K562 (cell line): ENCODE data around the gene GALM. TPM values are rescaled to one million over a fixed set of nuclear protein-coding genes. Genes with fewer than 3 reads are reported as not detected.

Experiments used
- ATAC-seq: fragments of 200-7000 bp; cut with Tn5 transposase; 3 replicates; pipeline ENCODE4 v1.9.1; 2020; ENCODE audit warnings: moderate library complexity
- BruUV-seq: library from RNA; stranded (reverse); fragments of 400-500 nt; replicated peaks from 2 replicates; lab custom pipeline; 2021; lab: Mats Ljungman, UMichigan
- CTCF ChIA-PET: fragments of 300-600 bp; formaldehyde crosslinking; extraction: SDS; loops from one replicate; lab custom pipeline; 2021; ENCODE audit warnings: low intra/inter-chr PET ratio; lab: Yijun Ruan, JAX
- POLR2A ChIA-PET: fragments of 300-600, 350-650 bp; sonication (Branson Sonifier 250); formaldehyde crosslinking; extraction: SDS; loops from one replicate; lab custom pipeline; 2021; ENCODE audit warnings: antibody characterized with exemption, inconsistent platforms; lab: Yijun Ruan, JAX
- DNase-seq, 4 experiments: peaks; one replicate each; pipeline versions ENCODE4 v3.0.0 to v3.0.0-alpha.2; 2011 to 2018; ENCODE audit warnings: low spot score in 3 of 4, mixed read lengths in 3 of 4; ENCODE audit errors: extremely low read depth in 1 of 4
- FAIRE-seq: peaks from 2 replicates; lab custom pipeline; 2011; peaks lifted over from hg19 to GRCh38; lab: Jason Lieb, UNC
- H2AFZ ChIP-seq: 2 replicates; pipeline ENCODE4 v1.6.0; 2011; ENCODE audit warnings: low read depth, low read length, control low read depth, inconsistent platforms
- H3K27ac ChIP-seq: fragments of 200-600 bp; 3 replicates; pipeline ENCODE4 v1.8.0; 2011; ENCODE audit warnings: low read depth, mild to moderate bottlenecking, control low read depth, inconsistent platforms, low read length, moderate library complexity, mixed read lengths; ENCODE audit errors: extremely low read depth
- H3K27me3 ChIP-seq, 2 experiments: fragments of 300-600 bp in 1 of 2; 2 replicates in 1 of 2; 3 replicates in 1 of 2; pipeline versions ENCODE4 v1.6.0 to v1.8.0; 2011; ENCODE audit warnings: inconsistent platforms in 2 of 2, low read length in 2 of 2, mild to moderate bottlenecking in 1 of 2, mixed read lengths in 1 of 2, moderate library complexity in 1 of 2; ENCODE audit not compliant: control insufficient read depth in 2 of 2, insufficient read depth in 2 of 2
- H3K36me3 ChIP-seq: fragments of 300-600 bp; 3 replicates; pipeline ENCODE4 v1.8.0; 2011; ENCODE audit warnings: mild to moderate bottlenecking, low read length, inconsistent platforms; ENCODE audit not compliant: control insufficient read depth, insufficient read depth
- H3K4me1 ChIP-seq, 2 experiments: fragments of 200-600 bp in 1 of 2; replicated peaks in 1 of 2; 2 replicates in 1 of 2; 3 replicates in 1 of 2; pipeline versions ENCODE4 v1.5.1 to v1.8.0; 2011; ENCODE audit warnings: inconsistent platforms in 2 of 2, low read length in 2 of 2, mild to moderate bottlenecking in 1 of 2, mixed read lengths in 1 of 2, moderate library complexity in 1 of 2; ENCODE audit not compliant: control insufficient read depth in 2 of 2, insufficient read depth in 2 of 2
- H3K4me2 ChIP-seq: 2 replicates; pipeline ENCODE4 v1.6.1; 2011; ENCODE audit warnings: low read length, control low read depth, inconsistent platforms, mixed read lengths; ENCODE audit not compliant: insufficient read depth
- H3K4me3 ChIP-seq: fragments of 200-600 bp; sonication (generic), shearing (Covaris generic); 2 replicates; pipeline ENCODE4 v1.5.1; 2016; ENCODE audit warnings: control low read depth, inconsistent platforms
- H3K79me2 ChIP-seq: fragments of 200-600 bp; 3 replicates; pipeline ENCODE4 v1.8.0; 2011; ENCODE audit warnings: low read length, inconsistent platforms; ENCODE audit not compliant: control insufficient read depth, insufficient read depth
- H3K9ac ChIP-seq, 2 experiments: 2 replicates each; pipeline versions ENCODE4 v1.6.0 to v1.6.1; 2011; ENCODE audit warnings: low read depth in 2 of 2, low read length in 2 of 2, control low read depth in 1 of 2, inconsistent platforms in 1 of 2, mild to moderate bottlenecking in 1 of 2, mixed read lengths in 1 of 2; ENCODE audit not compliant: insufficient read depth in 1 of 2
- H3K9me1 ChIP-seq: one replicate; pipeline ENCODE4 v1.6.0; 2011; ENCODE audit warnings: inconsistent platforms, mild to moderate bottlenecking, low read length, moderate library complexity; ENCODE audit not compliant: control insufficient read depth, insufficient read depth
- H3K9me3 ChIP-seq: replicated peaks from 2 replicates; pipeline ENCODE4 v1.5.1; 2011; ENCODE audit warnings: low read depth, low read length, inconsistent platforms; ENCODE audit not compliant: control insufficient read depth, insufficient read depth
- H4K20me1 ChIP-seq: replicated peaks from 2 replicates; pipeline ENCODE4 v1.6.1; 2011; ENCODE audit warnings: low read length, inconsistent platforms, mixed read lengths; ENCODE audit not compliant: control insufficient read depth, insufficient read depth
- ETV5 ChIP-seq: sonication (generic); formaldehyde crosslinking; IDR thresholded peaks from 2 replicates; pipeline ENCODE4 v1.4.0; 2020; ENCODE audit warnings: low read depth, mild to moderate bottlenecking, missing genetic modification reagents
- GATAD2A ChIP-seq: fragments of 450-650 bp; IDR thresholded peaks from 2 replicates; pipeline ENCODE4 v1.6.1; 2017
- HMGN3 ChIP-seq: IDR thresholded peaks from 2 replicates; pipeline ENCODE4 v1.6.1; 2011; ENCODE audit warnings: borderline replicate concordance, low read depth, mild to moderate bottlenecking, mixed read lengths, low read length; ENCODE audit not compliant: insufficient read length; ENCODE audit errors: extremely low read depth
- NR2C1 ChIP-seq, 2 experiments: fragments of 450-650 bp; IDR thresholded peaks; 2 replicates each; pipeline ENCODE4 v1.6.1; 2017; ENCODE audit warnings: mild to moderate bottlenecking in 2 of 2, antibody characterized with exemption in 1 of 2, inconsistent platforms in 1 of 2, missing compliant biosample characterization in 1 of 2, missing genetic modification characterization in 1 of 2
- POLR2A ChIP-seq: fragments of 450-650 bp; conservative IDR thresholded peaks from 2 replicates; pipeline ENCODE4 v1.6.1; 2016
- POLR2AphosphoS5 ChIP-seq: IDR thresholded peaks from 2 replicates; pipeline ENCODE4 v1.6.1; 2011; ENCODE audit warnings: mild to moderate bottlenecking, low read depth, low read length, moderate library complexity; ENCODE audit not compliant: control insufficient read depth, insufficient read depth
- RHOXF2B ChIP-seq: fragments of 250-450 bp; sonication (Bioruptor Pico); conservative IDR thresholded peaks from 2 replicates; pipeline ENCODE4 v1.5.1; 2021
- SIN3A ChIP-seq, 2 experiments: fragments of 150-350 bp in 1 of 2; IDR thresholded peaks; 2 replicates each; pipeline ENCODE4 v1.6.1; 2011 to 2016; ENCODE audit warnings: borderline replicate concordance in 2 of 2, low read depth in 2 of 2, low read length in 2 of 2, mild to moderate bottlenecking in 2 of 2, moderate library complexity in 2 of 2; ENCODE audit not compliant: control insufficient read depth in 1 of 2
- TAF15 ChIP-seq: fragments of 200-400 bp; formaldehyde crosslinking; IDR thresholded peaks from 2 replicates; pipeline ENCODE4 v1.6.1; 2017; ENCODE audit warnings: mild to moderate bottlenecking, low read depth, low read length, moderate library complexity
- USF2 ChIP-seq: sonication (generic); formaldehyde crosslinking; IDR thresholded peaks from 2 replicates; pipeline ENCODE4 v1.5.0; 2020; ENCODE audit warnings: missing genetic modification reagents
- ZKSCAN1 ChIP-seq: fragments of 150-350 bp; IDR thresholded peaks from 2 replicates; pipeline ENCODE4 v1.6.1; 2016; ENCODE audit warnings: low read depth, low read length
- ZNF140 ChIP-seq: fragments of 250-450 bp; sonication (Bioruptor Pico); IDR thresholded peaks from 2 replicates; pipeline ENCODE4 v1.8.0; 2021; ENCODE audit warnings: moderate library complexity, mild to moderate bottlenecking, inconsistent platforms
- WGBS: fragments of 100-300 bp; shearing (Covaris generic); methylation state at CpG from one replicate; pipeline ENCODE4 v1.1.6; 2016; ENCODE audit warnings: low coverage, mixed read lengths; ENCODE audit not compliant: insufficient coverage; ENCODE audit errors: missing lambda C conversion rate; 5-methylcytosine and 5-hydroxymethylcytosine counted together
- in situ Hi-C: fragments of 300-500 bp; cut with MboI; formaldehyde crosslinking; loops from 4 replicates; pipeline ENCODE4 v1.15.0; 2018; ENCODE audit warnings: inconsistent platforms, mixed read lengths
- intact Hi-C: fragments of 100-400 bp; cut with micrococcal nuclease; formaldehyde crosslinking; loops from 2 replicates; pipeline ENCODE4 v1.14.2; 2022
- polyA plus RNA-seq, 8 experiments: library from polyadenylated mRNA; depleted of rRNA in 4 of 8; stranded (reverse) in 5 of 8; unstranded in 3 of 8; fragments of >200 nt; fragmentation: Nextera tagmentation in 2 of 8; fragmentation: Illumina TruSeq in 1 of 8; extraction: Ambion mirVana in 2 of 8; extraction: Trizol in 1 of 8; gene quantifications; 2 replicates each; pipeline versions ENCODE4 v1.2.1 to v1.2.3, GENCODE V29; 2011 to 2014; ENCODE audit warnings: inconsistent platforms in 1 of 8, missing spikeins in 1 of 8
- total RNA-seq, 7 experiments: library from RNA; depleted of rRNA in 6 of 7; stranded (reverse); fragments of >200 nt in 6 of 7; fragmentation: Illumina TruSeq in 2 of 7; extraction: Trizol in 2 of 7; gene quantifications; 2 replicates each; pipeline versions ENCODE4 v1.2.1 to v1.2.3, GENCODE V29; 2011 to 2021; ENCODE audit warnings: low replicate concordance in 1 of 7
- TF ChIP-seq, protein P1 (sequence below): sonication (generic); formaldehyde crosslinking; IDR thresholded peaks from 2 replicates; pipeline ENCODE4 v1.8.1; 2023; ENCODE audit warnings: mild to moderate bottlenecking, missing genetic modification reagents
- TF ChIP-seq, protein P2 (sequence below): fragments of 450-650 bp; formaldehyde crosslinking; IDR thresholded peaks from 2 replicates; pipeline ENCODE4 v1.4.0; 2020; ENCODE audit warnings: mild to moderate bottlenecking
- TF ChIP-seq, protein P3 (sequence below): sonication (generic); formaldehyde crosslinking; IDR thresholded peaks from 2 replicates; pipeline ENCODE4 v1.8.0; 2022; ENCODE audit warnings: mild to moderate bottlenecking, missing genetic modification reagents

Gene GALM
- total and polyA plus RNA-seq, 9 of the 15 experiments (the other 6 are each of a cell fraction or from before 2014, with no cell fraction given) = 22.1 to 51.7 (median 27.9) TPM

DNA sequence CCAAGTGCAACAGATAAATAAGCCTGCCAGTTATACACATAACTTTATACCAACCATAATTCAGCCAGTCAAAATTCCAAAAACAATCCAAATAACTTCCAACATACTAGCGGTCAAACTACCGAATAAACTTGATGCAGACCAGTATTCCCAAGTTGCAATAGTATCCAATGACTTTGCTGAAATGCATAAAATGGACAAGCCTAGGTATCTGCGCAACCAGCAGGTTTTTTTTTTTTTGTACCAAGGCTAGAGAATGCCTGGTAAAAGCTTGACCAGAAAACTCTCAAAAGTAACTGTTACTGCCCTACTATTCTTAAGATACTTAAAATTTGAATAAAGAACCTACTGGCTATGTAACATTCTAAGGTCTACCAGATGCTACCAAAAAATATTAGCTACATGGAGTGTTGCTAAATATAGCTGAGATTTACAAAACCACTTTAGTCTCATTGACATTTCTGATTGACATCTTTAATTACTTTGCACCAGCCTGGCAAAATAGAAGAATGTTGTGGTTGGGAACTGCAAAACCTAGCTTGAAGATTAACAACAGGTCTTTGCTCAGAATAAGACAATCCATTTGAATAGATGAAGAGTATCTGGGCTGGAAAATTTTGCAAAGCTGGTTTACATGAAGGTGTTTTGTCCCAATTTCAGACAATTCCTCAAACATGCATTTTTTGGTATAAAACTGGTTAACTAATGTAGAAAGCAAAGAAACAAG is 77.9 kb downstream of the GALM start:
- in situ Hi-C loops = loop anchor here (10.0 to 25.0 kb wide), 2 partner anchors 419 to 757 kb away; no protein-coding TSS in a partner anchor
- H3K79me2 ChIP-seq = peaks cover 47% of the 10 kb centered on the region
- no peak for TF ChIP-seq GATAD2A
- no peak for TF ChIP-seq ZNF140 (CRISPR knock-in tag)
- peak; percentile 53; the same call in 1 of the 2 replicates for TF ChIP-seq ZKSCAN1
- no peak for TF ChIP-seq TAF15
- TF ChIP-seq USF2 = no peak
- TF ChIP-seq, protein P1, sequence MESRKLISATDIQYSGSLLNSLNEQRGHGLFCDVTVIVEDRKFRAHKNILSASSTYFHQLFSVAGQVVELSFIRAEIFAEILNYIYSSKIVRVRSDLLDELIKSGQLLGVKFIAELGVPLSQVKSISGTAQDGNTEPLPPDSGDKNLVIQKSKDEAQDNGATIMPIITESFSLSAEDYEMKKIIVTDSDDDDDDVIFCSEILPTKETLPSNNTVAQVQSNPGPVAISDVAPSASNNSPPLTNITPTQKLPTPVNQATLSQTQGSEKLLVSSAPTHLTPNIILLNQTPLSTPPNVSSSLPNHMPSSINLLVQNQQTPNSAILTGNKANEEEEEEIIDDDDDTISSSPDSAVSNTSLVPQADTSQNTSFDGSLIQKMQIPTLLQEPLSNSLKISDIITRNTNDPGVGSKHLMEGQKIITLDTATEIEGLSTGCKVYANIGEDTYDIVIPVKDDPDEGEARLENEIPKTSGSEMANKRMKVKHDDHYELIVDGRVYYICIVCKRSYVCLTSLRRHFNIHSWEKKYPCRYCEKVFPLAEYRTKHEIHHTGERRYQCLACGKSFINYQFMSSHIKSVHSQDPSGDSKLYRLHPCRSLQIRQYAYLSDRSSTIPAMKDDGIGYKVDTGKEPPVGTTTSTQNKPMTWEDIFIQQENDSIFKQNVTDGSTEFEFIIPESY (CRISPR knock-in tag) = 0 out of 2 replicates have a peak, but pooled peaks have one; percentile 26
- TF ChIP-seq, protein P2, sequence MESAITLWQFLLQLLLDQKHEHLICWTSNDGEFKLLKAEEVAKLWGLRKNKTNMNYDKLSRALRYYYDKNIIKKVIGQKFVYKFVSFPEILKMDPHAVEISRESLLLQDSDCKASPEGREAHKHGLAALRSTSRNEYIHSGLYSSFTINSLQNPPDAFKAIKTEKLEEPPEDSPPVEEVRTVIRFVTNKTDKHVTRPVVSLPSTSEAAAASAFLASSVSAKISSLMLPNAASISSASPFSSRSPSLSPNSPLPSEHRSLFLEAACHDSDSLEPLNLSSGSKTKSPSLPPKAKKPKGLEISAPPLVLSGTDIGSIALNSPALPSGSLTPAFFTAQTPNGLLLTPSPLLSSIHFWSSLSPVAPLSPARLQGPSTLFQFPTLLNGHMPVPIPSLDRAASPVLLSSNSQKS (CRISPR knock-in tag) = no peak
- TF ChIP-seq POLR2A = peak; percentile 50; the same call in 1 of the 2 replicates
- peak in 1 of 2 experiments; percentile 68; a peak in 1 of 4 replicates for TF ChIP-seq SIN3A (IDR thresholded peaks at IDR 0.05; ENCODE audit: borderline replicate concordance in 2 of 2, control insufficient read depth in 1 of 2, low read depth in 2 of 2, low read length in 2 of 2)
- TF ChIP-seq ETV5 = no peak
- peak; percentile 54; the same call in 1 of the 2 replicates for TF ChIP-seq POLR2AphosphoS5
- TF ChIP-seq, protein P3, sequence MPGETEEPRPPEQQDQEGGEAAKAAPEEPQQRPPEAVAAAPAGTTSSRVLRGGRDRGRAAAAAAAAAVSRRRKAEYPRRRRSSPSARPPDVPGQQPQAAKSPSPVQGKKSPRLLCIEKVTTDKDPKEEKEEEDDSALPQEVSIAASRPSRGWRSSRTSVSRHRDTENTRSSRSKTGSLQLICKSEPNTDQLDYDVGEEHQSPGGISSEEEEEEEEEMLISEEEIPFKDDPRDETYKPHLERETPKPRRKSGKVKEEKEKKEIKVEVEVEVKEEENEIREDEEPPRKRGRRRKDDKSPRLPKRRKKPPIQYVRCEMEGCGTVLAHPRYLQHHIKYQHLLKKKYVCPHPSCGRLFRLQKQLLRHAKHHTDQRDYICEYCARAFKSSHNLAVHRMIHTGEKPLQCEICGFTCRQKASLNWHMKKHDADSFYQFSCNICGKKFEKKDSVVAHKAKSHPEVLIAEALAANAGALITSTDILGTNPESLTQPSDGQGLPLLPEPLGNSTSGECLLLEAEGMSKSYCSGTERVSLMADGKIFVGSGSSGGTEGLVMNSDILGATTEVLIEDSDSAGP = no peak
- no peak for TF ChIP-seq RHOXF2B (CRISPR knock-in tag)
- TF ChIP-seq NR2C1 (IDR thresholded peaks at IDR 0.05) = no peak
- no peak for TF ChIP-seq NR2C1 (tag; IDR thresholded peaks at IDR 0.05)
- TF ChIP-seq HMGN3 = no peak

More for the DNA sequence above, 77.9 kb downstream of the GALM start:
- H2AFZ ChIP-seq = no peak overlapping the region
- no TSS peak for BruUV-seq
- DNase-seq = no peak
- H3K4me1 ChIP-seq = peaks cover 0 to 15% of the 10 kb centered on the region in 2 experiments; a peak in 2 of 5 replicates
- H3K27me3 ChIP-seq = no peaks in the 10 kb centered on the region
- intact Hi-C loops = loop anchor here (5.0 to 10.0 kb wide), 2 partner anchors 427 to 481 kb away; no protein-coding TSS in a partner anchor
- peaks cover 83% of the 10 kb centered on the region for H3K36me3 ChIP-seq
- H3K27ac ChIP-seq = no peak overlapping the region
- no peak overlapping the region for H3K9ac ChIP-seq
- ATAC-seq = peak; percentile 13
- no peak overlapping the region for H3K4me3 ChIP-seq
- peaks cover 21% of the 10 kb centered on the region for H4K20me1 ChIP-seq
- 83% methylated on average over 3 of the region's 3 CpGs for WGBS
- H3K9me1 ChIP-seq = no peaks in the 10 kb centered on the region
- ChIA-PET POLR2A (interaction anchor here (0.7 to 3.9 kb wide), 18 partner anchors 8 to 427 kb away, joined by 3 to 30 read pairs (median 5); partner anchors contain the start of genes DHX57, MORN2 and SRSF7), CTCF (interaction anchor here (0.6 kb wide), 1 partner anchor 12 kb away, joined by 3 read pairs; no protein-coding TSS in a partner anchor)
- FAIRE-seq = no peak
- no peak overlapping the region for H3K4me2 ChIP-seq
- H3K9me3 ChIP-seq = peaks cover 4% of the 10 kb centered on the region; the same call in 1 of the 2 replicates
